ENCODE data around the gene KCNH8.

- TF ChIP-seq CTCF (IDR thresholded peaks at IDR 0.05) (no peak), REST (IDR thresholded peaks at IDR 0.05; ENCODE audit: insufficient read depth in 1 of 2, low read depth in 2 of 2, low read length in 1 of 2) (no peak), TCF7L2 (IDR thresholded peaks at IDR 0.05; ENCODE audit: low read depth, low read length) (no peak), POLR2AphosphoS5 (IDR thresholded peaks at IDR 0.05; ENCODE audit: low read depth, low read length) (no peak), SIN3A (IDR thresholded peaks at IDR 0.05; ENCODE audit: borderline replicate concordance, insufficient read depth, low read depth, low read length) (no peak)
Observed at GRCh38 chr3:19165654-19166053, 17.3 kb downstream of the KCNH8 start.

Measured in Panc1 (cell line).